Endodermal cell (in vitro differentiated cells): Measurements from ENCODE around the gene PCCA. TPM values are rescaled to one million over a fixed set of nuclear protein-coding genes. Genes with fewer than 3 reads are reported as not detected.
A peak's percentile ranks its signal among the peaks of the same experiment; 100 is the strongest.

ENCODE experiments used
- DNase-seq: peaks from one replicate; pipeline ENCODE4 v3.0.0-alpha.2; 2017
- H3K27ac ChIP-seq: 2 replicates; pipeline ENCODE4 v1.5.1; 2013; ENCODE audit warnings: mild to moderate bottlenecking, low read depth, low read length, moderate library complexity
- H3K27me3 ChIP-seq: 2 replicates; pipeline ENCODE4 v1.6.1; 2013; ENCODE audit warnings: mild to moderate bottlenecking, low read length, moderate library complexity; ENCODE audit not compliant: insufficient read depth, control insufficient read depth, poor library complexity, severe bottlenecking
- H3K36me3 ChIP-seq: 2 replicates; pipeline ENCODE4 v1.7.0; 2013; ENCODE audit warnings: mild to moderate bottlenecking, low read length, moderate library complexity; ENCODE audit not compliant: control insufficient read depth, insufficient read depth
- H3K4me1 ChIP-seq: one replicate; pipeline ENCODE4 v1.7.0; 2013; ENCODE audit warnings: low read length; ENCODE audit not compliant: control insufficient read depth, insufficient read depth
- H3K4me3 ChIP-seq: 2 replicates; pipeline ENCODE4 v1.5.1; 2013; ENCODE audit warnings: mild to moderate bottlenecking, low read length, moderate library complexity
- H3K9ac ChIP-seq: 2 replicates; pipeline ENCODE4 v1.6.1; 2013; ENCODE audit warnings: mild to moderate bottlenecking, low read length, moderate library complexity; ENCODE audit not compliant: poor library complexity, severe bottlenecking; ENCODE audit errors: extremely low read depth
- H3K9me3 ChIP-seq: 2 replicates; pipeline ENCODE4 v1.6.1; 2013; ENCODE audit warnings: mild to moderate bottlenecking, low read length, moderate library complexity; ENCODE audit not compliant: control insufficient read depth
- H3K27ac Mint-ChIP-seq: 2 replicates; pipeline ENCODE4 v1.8.0; 2020; ENCODE audit warnings: mixed read lengths
- H3K27me3 Mint-ChIP-seq: 2 replicates; pipeline ENCODE4 v1.8.0; 2021; ENCODE audit warnings: mild to moderate bottlenecking, mixed read lengths; ENCODE audit not compliant: insufficient read depth
- H3K36me3 Mint-ChIP-seq: 2 replicates; pipeline ENCODE4 v1.8.0; 2020; ENCODE audit warnings: low read depth, mixed read lengths
- H3K4me1 Mint-ChIP-seq: 2 replicates; pipeline ENCODE4 v1.8.0; 2020; ENCODE audit warnings: mixed read lengths
- H3K4me3 Mint-ChIP-seq: 2 replicates; pipeline ENCODE4 v1.8.0; 2020; ENCODE audit warnings: mild to moderate bottlenecking, moderate library complexity, mixed read lengths
- H3K9me3 Mint-ChIP-seq: 2 replicates; pipeline ENCODE4 v1.8.0; 2020; ENCODE audit warnings: mild to moderate bottlenecking, mixed read lengths
- WGBS, 2 experiments: methylation state at CpG; one replicate each; pipeline versions ENCODE4 v1.1.5 to v1.1.7; 2013; ENCODE audit warnings: missing lambda C conversion rate in 2 of 2, mixed read lengths in 1 of 2; ENCODE audit not compliant: insufficient coverage in 1 of 2, insufficient read length in 1 of 2; 5-methylcytosine and 5-hydroxymethylcytosine counted together
- total RNA-seq, 2 donors: library from RNA; stranded (reverse); fragmentation: NEBNext Ultra II Directional in 1 of 2; extraction: Animal tissue kit (Norgen Biotek cat#: 25700) in 1 of 2; gene quantifications; 2 replicates in 1 of 2; 3 replicates in 1 of 2; pipeline ENCODE4 v1.2.1, GENCODE V29; 2021
- TF ChIP-seq, protein P1 (sequence below): fragments of 200-600 bp; sonication (generic); conservative IDR thresholded peaks from 2 replicates; pipeline ENCODE4 v1.5.0; 2021; ENCODE audit warnings: antibody characterized with exemption, mild to moderate bottlenecking

The PCCA gene
- total RNA-seq, 2 donors from 2014 or later = 60.2 to 67.2 TPM

DNA sequence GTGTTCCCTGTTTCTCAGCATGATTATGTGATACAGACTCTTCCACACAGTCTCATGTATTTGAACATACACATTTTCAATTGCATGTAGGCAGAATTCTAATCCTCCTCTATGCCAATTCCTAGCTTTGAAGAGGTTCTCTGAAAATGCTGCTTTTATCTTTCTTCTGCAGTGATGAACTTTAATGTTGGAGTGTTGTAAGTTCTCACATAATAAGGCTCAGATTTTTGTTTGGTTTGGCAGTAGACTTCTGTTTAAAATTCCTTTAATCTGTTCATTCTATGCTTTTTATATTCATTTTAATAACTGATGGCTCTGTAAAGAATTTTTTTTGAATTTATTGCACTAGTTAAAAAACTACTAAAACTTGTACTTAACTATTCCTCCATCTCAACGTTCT lies 273.9 kb downstream of the PCCA start:
- Histone ChIP-seq H3K9me3 (no peaks in the 10 kb centered on the region), H3K36me3 (peaks cover 10% of the 10 kb centered on the region), H3K4me3 (no peak overlapping the region), H3K4me1 (no peaks in the 10 kb centered on the region), H3K27me3 (no peaks in the 10 kb centered on the region), H3K27ac (peak overlapping the region; percentile 86), H3K9ac (no peak overlapping the region)
- Mint-ChIP-seq H3K27me3 (no peaks in the 10 kb centered on the region), H3K4me3 (no peak overlapping the region), H3K27ac (no peak overlapping the region), H3K36me3 (peaks cover 18% of the 10 kb centered on the region), H3K4me1 (peaks cover 2% of the 10 kb centered on the region), H3K9me3 (no peaks in the 10 kb centered on the region)
- 57 to 78% methylated on average over 1 of the region's 1 CpG for WGBS, 2 experiments
- no peak for DNase-seq
- TF ChIP-seq, protein P1, sequence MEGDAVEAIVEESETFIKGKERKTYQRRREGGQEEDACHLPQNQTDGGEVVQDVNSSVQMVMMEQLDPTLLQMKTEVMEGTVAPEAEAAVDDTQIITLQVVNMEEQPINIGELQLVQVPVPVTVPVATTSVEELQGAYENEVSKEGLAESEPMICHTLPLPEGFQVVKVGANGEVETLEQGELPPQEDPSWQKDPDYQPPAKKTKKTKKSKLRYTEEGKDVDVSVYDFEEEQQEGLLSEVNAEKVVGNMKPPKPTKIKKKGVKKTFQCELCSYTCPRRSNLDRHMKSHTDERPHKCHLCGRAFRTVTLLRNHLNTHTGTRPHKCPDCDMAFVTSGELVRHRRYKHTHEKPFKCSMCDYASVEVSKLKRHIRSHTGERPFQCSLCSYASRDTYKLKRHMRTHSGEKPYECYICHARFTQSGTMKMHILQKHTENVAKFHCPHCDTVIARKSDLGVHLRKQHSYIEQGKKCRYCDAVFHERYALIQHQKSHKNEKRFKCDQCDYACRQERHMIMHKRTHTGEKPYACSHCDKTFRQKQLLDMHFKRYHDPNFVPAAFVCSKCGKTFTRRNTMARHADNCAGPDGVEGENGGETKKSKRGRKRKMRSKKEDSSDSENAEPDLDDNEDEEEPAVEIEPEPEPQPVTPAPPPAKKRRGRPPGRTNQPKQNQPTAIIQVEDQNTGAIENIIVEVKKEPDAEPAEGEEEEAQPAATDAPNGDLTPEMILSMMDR = no peak

DNA sequence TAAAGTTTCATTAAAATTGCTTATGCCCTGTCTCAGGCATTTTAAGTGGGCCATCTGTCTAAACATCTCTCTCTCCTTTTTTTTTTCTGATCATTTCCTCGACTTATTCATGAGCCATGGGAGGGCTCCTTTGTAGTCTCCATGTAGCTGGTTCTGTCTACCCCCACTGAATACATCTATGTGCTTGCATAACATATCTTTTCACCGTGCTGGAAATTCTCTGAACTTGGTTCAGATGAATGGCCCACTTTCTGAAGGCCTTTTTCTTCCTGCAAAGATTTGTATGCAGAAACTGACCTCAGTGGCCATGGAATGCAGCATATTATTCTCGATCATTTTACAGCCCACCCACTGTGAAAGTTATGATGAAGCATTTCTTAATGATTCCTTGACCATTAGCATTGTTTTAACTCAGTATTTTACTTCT lies 274.4 kb downstream of the PCCA start:
- TF ChIP-seq, protein P1 = no peak
- Histone ChIP-seq H3K27me3 (no peaks in the 10 kb centered on the region), H3K36me3 (peaks cover 8% of the 10 kb centered on the region), H3K4me3 (no peak overlapping the region), H3K9me3 (no peaks in the 10 kb centered on the region), H3K9ac (no peak overlapping the region), H3K4me1 (no peaks in the 10 kb centered on the region), H3K27ac (peak overlapping the region; percentile 86)
- Mint-ChIP-seq H3K36me3 (peaks cover 13% of the 10 kb centered on the region), H3K27ac (no peak overlapping the region), H3K4me3 (no peak overlapping the region), H3K4me1 (peaks cover 2% of the 10 kb centered on the region), H3K9me3 (no peaks in the 10 kb centered on the region), H3K27me3 (no peaks in the 10 kb centered on the region)
- no peak for DNase-seq
- 60 to 64% methylated on average over 1 to 3 of the region's 3 CpGs for WGBS, 2 experiments

DNA sequence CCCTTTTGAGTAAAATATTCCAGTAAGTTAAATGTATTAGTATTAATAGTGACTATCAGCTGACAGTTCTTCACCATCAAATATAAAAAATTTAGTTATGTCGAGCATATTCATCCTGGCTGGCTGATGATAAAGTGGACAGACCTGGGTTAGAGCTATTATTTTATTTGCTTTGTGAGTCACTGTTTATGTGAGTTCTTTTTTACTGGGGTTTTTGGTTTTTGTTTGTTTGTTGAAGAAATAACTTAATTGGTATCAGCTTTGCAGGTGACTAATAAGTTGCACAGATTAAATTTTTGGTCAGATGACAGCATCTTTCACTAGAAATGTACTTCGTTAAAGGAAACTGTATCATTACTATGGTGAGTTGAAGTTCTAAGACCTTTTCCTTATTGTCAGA lies 275.0 kb downstream of the PCCA start:
- Histone ChIP-seq H3K27ac (peak overlapping the region; percentile 86), H3K4me3 (no peak overlapping the region), H3K27me3 (no peaks in the 10 kb centered on the region), H3K9me3 (no peaks in the 10 kb centered on the region), H3K9ac (no peak overlapping the region), H3K4me1 (no peaks in the 10 kb centered on the region), H3K36me3 (peaks cover 14% of the 10 kb centered on the region)
- 93 to 100% methylated on average over 1 to 2 of the region's 2 CpGs for WGBS, 2 experiments
- no peaks in the 10 kb centered on the region for H3K9me3 Mint-ChIP-seq
- no peak overlapping the region for H3K27ac Mint-ChIP-seq
- H3K4me1 Mint-ChIP-seq = peaks cover 7% of the 10 kb centered on the region
- no peak for DNase-seq
- TF ChIP-seq, protein P1 = no peak
- H3K27me3 Mint-ChIP-seq = no peaks in the 10 kb centered on the region
- H3K36me3 Mint-ChIP-seq = peaks cover 14% of the 10 kb centered on the region
- no peak overlapping the region for H3K4me3 Mint-ChIP-seq
